HG03064 (cell line): Measurements from ENCODE around the gene LHB.
A peak's percentile ranks its signal among the peaks of the same experiment; 100 is the strongest.

Source experiments
- ATAC-seq: cut with Tn5 transposase; IDR thresholded peaks from one replicate; pipeline ENCODE4 v1.9.1; 2021; ENCODE audit warnings: low read depth; ENCODE audit not compliant: unreplicated experiment

LHB gene

GRCh38 chr19:49014123-49014869 is 2.6 kb downstream of the LHB start:
- ATAC-seq, result no peak

- ATAC-seq, result no peak
Measured at GRCh38 chr19:49011194-49011593, 5.7 kb downstream of the LHB start.

GRCh38 chr19:49010453-49010852 is 6.4 kb downstream of the LHB start:
- no peak for ATAC-seq

GRCh38 chr19:49009828-49010227 is 7.1 kb downstream of the LHB start:
- ATAC-seq, result no peak

- ATAC-seq, result no peak
Measured at GRCh38 chr19:49006905-49007304, 10.0 kb downstream of the LHB start.

- ATAC-seq, result no peak
Measured at GRCh38 chr19:49004964-49005614, 11.8 kb downstream of the LHB start.

- no peak for ATAC-seq
Measured at GRCh38 chr19:49004133-49004532, 12.8 kb downstream of the LHB start.

GRCh38 chr19:48999481-49000325 is 17.2 kb downstream of the LHB start:
- no peak for ATAC-seq

- ATAC-seq, result no peak
Measured at GRCh38 chr19:48997972-48998371, 18.9 kb downstream of the LHB start.

GRCh38 chr19:48994035-48994386 is 22.9 kb downstream of the LHB start:
- no peak for ATAC-seq

GRCh38 chr19:48993175-48994034 is 23.5 kb downstream of the LHB start, which contains the start of the genes GYS1 and RUVBL2:
GYS1 (minus strand) TSS chr19:48993309; CDS start chr19:48993112, 197 bp downstream.
RUVBL2 (plus strand) TSS chr19:48993887; CDS start chr19:48993912, 25 bp downstream.
- peak; percentile 78 for ATAC-seq

GRCh38 chr19:48992581-48993174 is 24.2 kb downstream of the LHB start:
- ATAC-seq, result peak; percentile 5

- ATAC-seq, result no peak
Measured at GRCh38 chr19:48991873-48992580, 24.9 kb downstream of the LHB start.

- ATAC-seq, result no peak
Measured at GRCh38 chr19:48991011-48991609, 25.8 kb downstream of the LHB start.

- no peak for ATAC-seq
Measured at GRCh38 chr19:48990400-48990799, 26.5 kb downstream of the LHB start.

GRCh38 chr19:48989701-48990291 is 27.1 kb downstream of the LHB start:
- ATAC-seq, result no peak

- no peak for ATAC-seq
Measured at GRCh38 chr19:48988860-48989259, 28.0 kb downstream of the LHB start.

GRCh38 chr19:48988286-48988685 is 28.6 kb downstream of the LHB start:
- ATAC-seq, result no peak
